ENCODE data around the gene LANCL2.

DNA sequence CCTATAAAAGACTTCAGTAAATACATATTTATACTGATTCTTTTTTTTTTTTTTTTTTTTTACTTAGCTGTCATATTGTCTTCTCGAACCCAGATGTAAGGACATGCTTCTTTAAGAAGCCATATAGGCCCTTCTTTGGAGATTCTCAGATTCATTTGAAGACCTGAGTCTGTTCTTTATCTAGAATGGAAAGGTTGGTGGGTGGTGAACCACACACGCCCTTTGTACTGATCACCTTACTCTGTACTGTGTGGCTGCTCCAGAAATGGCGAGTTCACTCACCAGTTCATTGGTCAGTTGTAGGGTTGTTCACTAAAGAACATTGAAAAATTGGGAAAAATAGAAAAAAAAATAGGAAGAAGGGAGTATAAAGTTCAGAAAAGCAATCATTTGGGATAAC, 32.5 kb downstream of the LANCL2 start:
- TF ChIP-seq, protein P1, sequence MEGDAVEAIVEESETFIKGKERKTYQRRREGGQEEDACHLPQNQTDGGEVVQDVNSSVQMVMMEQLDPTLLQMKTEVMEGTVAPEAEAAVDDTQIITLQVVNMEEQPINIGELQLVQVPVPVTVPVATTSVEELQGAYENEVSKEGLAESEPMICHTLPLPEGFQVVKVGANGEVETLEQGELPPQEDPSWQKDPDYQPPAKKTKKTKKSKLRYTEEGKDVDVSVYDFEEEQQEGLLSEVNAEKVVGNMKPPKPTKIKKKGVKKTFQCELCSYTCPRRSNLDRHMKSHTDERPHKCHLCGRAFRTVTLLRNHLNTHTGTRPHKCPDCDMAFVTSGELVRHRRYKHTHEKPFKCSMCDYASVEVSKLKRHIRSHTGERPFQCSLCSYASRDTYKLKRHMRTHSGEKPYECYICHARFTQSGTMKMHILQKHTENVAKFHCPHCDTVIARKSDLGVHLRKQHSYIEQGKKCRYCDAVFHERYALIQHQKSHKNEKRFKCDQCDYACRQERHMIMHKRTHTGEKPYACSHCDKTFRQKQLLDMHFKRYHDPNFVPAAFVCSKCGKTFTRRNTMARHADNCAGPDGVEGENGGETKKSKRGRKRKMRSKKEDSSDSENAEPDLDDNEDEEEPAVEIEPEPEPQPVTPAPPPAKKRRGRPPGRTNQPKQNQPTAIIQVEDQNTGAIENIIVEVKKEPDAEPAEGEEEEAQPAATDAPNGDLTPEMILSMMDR (IDR thresholded peaks at IDR 0.05; ENCODE audit: low read depth, low read length) = no peak
- no peak for TF ChIP-seq EZH2phosphoT487 (IDR thresholded peaks at IDR 0.05; ENCODE audit: low read depth)

All from OCI-LY3 (cell line).